HG03095 (cell line): Measurements from ENCODE around the gene SLF2.
A peak's percentile ranks its signal among the peaks of the same experiment; 100 is the strongest.

ENCODE experiments used
- ATAC-seq: cut with Tn5 transposase; IDR thresholded peaks from one replicate; pipeline ENCODE4 v1.9.1; 2021; ENCODE audit warnings: moderate library complexity; ENCODE audit not compliant: unreplicated experiment

The SLF2 gene, protein sequence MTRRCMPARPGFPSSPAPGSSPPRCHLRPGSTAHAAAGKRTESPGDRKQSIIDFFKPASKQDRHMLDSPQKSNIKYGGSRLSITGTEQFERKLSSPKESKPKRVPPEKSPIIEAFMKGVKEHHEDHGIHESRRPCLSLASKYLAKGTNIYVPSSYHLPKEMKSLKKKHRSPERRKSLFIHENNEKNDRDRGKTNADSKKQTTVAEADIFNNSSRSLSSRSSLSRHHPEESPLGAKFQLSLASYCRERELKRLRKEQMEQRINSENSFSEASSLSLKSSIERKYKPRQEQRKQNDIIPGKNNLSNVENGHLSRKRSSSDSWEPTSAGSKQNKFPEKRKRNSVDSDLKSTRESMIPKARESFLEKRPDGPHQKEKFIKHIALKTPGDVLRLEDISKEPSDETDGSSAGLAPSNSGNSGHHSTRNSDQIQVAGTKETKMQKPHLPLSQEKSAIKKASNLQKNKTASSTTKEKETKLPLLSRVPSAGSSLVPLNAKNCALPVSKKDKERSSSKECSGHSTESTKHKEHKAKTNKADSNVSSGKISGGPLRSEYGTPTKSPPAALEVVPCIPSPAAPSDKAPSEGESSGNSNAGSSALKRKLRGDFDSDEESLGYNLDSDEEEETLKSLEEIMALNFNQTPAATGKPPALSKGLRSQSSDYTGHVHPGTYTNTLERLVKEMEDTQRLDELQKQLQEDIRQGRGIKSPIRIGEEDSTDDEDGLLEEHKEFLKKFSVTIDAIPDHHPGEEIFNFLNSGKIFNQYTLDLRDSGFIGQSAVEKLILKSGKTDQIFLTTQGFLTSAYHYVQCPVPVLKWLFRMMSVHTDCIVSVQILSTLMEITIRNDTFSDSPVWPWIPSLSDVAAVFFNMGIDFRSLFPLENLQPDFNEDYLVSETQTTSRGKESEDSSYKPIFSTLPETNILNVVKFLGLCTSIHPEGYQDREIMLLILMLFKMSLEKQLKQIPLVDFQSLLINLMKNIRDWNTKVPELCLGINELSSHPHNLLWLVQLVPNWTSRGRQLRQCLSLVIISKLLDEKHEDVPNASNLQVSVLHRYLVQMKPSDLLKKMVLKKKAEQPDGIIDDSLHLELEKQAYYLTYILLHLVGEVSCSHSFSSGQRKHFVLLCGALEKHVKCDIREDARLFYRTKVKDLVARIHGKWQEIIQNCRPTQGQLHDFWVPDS

DNA sequence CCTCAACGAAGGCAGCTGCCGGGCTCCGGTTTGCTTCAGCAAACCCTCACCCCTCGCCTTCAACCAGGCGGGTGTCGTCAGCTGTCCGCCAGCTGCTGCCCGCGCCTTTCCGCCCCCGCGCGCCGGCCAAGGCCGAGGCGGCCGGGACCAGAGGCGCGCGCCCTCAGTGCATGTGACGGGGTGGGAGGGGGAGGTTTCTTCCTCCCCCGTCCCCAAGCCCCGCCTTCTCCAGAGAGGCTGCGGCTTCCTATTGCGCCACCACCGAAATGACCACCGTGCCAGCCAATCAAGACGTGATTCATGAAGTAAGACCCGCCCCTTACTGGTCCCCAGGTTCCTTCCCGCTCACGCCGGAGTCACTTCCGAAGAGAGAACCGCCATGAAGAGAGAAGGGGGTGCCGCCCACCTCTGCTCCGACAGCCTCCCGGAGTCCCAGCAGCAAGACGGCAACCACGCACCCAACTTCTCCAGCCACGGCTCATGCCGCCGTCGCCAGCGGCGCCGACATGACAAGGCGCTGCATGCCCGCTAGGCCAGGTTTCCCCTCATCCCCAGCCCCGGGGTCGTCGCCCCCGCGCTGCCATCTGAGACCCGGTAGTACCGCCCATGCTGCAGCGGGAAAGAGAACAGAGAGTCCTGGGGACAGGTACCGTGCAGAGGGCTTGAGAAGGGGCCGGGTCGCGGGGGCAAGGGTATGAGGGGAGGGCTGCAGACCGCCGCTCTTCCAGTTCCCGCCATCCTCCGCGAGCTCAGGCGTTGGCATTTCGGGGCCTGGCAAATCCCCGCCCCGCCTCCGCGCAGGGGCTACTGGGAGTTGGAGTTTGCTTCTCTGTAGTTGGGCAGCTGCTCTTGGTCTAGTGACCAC is at the start of gene SLF2:
TSS of gene SLF2 (plus strand) at position 359 of the 865 bp plus-strand sequence. CDS start at position 507, 148 bp downstream.
- peak; percentile 89 for ATAC-seq

DNA sequence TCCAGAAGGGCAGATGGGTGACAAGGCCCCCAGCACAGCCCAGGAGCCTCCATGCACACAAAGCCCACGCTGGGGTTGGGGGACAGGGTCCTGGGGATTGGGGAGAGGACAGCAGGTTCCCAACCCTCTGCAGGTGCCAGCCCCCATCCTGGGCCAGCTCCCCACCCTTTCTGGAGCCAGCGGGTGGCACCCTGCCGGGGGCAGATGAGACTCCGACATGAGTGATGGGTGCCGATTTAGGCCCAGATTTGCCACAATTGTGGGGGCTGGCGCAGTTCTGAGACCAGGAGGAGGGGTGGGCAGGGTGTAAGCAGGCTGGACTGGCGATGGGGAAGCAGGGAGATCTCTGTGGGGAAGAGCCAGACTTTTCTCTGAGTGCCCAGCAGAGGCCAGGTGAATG is 49.3 kb upstream of the SLF2 start:
- no peak for ATAC-seq

DNA sequence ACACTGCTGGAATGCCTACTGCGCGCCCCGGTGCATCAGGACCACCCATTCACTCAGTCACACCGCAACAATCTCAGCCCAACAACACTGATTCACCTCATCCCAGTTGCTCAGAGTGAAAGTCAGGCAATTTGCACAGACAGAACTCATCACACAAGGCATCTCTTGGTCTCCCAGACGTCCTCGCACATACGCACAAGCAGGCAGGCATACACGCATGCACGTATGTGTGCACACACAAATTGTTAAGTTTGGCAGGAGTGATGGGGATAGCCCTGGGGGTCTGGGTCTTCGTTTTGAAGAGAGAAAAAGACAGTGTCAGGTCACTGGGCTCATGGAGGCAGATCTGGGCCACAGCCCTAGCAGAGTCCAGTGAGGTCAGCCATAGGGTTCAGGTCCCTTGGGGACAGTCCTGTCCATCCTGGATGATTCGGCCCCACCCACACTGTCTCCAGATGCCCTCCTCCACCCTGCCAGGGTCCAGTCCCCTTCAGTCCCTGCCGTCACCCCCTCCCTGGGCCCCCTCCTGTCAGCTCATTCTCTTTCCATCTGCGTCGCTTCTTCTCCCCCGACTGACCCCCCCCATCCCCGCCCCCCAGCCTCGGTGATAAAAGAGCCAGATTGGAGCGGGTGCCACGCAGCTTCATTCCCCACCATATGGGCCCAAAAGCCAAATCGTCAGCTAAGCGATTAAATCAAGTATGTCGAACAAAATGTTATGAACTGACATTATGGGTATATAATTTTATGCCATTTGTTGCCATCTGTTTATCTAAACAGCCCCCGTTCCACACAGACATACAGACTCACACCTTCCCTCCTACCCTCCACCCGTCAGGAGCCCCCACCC is 48.5 kb upstream of the SLF2 start:
- no peak for ATAC-seq

DNA sequence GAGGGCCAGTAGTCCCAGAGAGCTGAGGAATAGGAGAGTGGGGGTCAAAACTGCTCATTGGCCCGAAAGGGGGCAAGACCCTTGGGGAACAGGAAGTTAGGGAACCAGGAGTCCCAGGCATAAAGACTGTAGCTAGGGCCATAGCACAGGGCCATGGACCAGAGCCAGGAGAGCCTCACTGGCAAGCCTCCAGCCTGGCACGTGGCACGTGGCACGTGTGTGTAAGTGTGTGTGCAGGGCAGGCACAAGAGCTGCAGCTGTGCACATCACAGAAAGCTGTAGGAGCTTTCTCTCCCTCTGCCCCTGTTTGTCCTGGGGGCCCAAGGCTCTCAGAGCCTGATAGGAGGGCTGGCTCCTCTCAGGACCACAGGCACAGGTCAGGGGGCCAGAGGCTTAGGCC is 47.8 kb upstream of the SLF2 start:
- ATAC-seq: no peak

DNA sequence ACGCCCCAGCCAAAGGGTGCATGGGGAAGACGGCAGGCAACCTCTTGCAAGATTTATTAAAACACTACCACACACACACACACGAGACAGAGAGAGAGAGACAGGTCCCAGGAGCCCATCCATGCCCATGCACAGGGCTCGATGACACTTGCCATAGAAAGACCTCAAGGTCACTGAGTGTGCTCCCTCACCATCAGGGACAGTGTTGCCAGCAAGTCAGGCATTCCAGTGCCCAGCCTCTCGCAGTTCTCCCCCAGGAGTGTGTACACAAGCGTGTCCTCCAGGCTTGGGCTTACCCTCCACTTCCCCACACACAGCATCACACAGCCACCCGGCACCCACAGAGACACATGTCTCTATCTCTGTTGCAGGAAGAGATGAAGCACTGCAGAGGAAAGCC is 46.8 kb upstream of the SLF2 start:
- ATAC-seq: no peak

DNA sequence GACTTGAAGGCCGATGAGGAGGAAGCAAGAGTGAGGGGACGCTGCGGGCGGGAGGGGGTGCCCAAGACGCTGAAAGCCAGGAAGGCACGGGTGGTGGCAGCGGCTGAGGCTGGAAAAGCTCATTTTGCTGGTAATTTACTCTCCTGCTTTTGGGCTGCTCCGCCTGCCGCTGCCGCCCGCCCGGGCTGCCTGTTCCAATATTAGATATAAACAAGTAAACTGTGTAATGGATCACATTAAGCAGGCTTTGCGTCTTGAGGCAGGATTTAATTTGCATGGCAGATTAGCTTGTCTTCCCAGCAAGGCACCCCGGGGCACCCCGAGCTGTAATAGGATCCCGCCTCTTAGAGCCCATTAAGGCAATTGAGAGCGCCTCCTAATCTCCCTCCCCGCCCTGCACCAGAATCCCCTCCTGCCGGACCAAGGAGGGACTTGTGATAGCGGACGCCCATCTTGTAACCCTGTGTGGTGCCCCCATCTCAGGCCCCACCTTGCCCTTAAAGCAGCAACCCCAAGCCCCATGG is 46.1 kb upstream of the SLF2 start:
- ATAC-seq: no peak

DNA sequence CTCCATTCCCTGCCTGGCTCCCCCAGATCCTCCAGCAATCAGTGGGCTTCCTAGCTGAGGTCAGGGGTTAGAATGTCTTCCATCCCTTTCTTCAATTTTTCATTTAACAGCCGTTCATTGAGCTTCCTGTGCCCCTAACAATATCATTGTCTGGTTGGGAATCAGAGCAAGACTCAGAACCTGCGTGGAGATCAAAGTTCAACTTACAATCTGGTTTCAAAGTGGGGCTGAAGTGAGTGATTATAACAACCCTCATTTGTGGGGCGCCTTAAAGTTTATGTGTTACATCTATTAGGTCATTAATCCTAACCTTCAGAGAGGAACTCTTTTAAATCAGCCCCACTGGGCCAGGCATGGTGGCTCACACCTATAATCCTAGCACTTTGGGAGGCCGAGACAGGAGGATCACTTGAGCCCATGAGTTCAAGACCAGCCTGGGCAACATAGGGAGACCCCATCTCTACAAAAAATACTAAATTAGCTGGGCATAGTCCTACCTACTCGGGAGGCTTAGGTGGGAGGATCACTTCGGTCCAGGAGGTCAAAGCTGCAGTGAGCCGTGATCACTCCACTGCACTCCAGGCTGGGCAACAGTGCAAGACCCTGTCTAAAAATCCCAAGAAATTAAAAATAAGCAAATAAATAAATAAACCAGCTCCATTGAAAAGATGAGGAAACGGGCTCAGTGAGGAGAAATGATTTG is 45.4 kb upstream of the SLF2 start:
- ATAC-seq: no peak

DNA sequence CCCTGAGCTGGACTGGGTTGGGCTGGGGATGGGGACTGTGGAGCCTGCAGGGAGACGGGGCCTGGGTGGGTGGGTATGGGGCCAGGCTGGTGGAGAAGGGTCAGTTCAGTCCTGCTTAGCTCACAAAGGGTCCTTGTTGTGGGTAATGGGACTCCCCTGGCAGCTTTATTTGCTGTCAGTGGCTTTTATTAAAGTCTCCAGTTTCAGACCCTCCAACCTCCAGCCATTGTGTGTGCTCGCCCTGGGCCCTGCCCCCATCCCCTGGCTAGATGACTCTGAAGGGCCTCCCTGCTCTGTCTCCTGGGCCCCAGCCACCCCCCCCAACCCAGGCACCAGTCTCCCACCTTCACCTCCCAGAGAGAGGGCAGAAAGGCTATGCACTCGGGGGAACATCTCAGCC is 44.4 kb upstream of the SLF2 start:
- no peak for ATAC-seq

DNA sequence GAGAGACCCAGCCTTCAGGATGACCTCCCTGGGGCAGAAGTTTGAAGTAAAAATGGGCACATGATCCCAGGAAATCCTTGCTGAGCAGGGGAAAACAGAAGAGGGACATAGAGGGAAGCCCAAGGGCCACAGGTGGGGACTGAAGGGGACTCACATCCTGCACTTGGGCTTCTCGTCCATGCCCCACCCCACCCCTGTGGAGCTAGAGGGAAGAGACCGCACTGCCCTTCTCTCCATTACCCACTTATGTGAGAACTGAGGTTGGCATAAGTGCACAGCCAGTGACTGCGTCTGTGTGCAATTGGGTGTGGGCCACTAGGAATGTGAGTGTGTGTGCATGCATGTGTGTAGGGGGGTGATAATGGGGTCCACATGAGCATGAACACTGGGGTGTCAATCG is 43.4 kb upstream of the SLF2 start:
- no peak for ATAC-seq

DNA sequence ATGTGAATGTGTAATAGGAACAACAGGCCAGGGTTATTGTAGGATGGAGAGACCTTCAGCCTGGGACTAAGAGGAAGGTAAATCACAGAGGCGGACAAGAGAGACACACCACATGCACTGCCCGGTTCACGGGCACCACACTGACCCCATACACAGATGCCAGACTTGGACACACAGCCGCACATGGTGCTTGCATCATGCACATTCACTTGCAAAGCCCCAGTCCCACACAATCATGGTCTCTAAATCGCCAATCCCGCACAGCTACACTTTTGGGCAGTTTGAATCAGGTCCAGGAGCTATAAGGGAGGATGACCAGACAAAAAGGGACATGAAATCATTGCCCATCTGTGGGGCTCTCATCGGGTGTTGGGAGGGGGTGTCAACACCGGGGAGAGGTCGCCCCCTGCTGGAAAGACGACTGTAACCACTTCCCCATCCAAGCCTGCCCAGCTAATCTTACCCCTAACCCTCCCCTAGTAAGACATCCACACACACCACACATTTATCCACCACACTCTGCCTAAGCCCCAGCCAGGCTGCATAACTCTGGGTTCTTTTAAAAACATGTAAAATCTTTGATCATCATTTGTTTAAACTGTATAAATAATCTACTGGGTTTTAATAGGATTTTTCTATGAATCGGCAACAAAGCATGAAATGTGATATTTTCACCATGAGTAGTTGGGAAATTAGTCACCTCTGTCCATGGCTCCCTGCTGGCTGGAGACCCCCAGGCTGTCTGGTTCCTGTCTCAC is 40.5 kb upstream of the SLF2 start:
- ATAC-seq: no peak

DNA sequence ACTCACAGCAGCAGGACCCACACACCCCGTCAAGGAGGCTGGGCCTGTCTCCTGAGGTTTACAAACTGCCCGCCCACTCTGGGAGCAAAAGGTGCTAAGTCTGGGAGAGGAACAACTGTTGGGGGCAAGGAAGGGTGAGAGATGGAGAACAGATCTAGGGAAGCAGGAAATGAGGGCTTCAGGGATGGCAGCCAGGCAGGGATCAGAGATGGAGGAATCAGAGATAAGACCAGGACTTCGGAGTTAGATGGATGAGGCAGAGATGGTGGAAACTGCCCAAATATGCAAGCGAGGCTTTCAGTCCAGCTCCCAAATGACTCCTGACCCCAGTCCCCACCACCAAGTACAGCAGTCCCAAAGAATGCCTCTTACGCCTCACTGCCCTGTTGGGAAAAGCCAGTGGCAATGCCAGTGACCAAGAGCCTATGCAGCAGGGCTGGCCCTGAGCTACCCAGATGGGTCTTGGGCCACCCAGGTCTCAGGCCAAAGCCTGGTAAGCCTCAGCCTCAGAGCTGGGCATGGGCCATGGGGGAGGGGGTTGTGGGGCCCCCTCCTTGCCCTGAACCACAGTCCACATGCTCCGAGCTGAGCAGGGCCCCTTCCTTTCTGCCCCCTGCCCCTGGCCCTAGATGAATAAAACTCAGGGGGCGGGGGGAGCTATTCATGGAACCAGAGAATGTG is 39.5 kb upstream of the SLF2 start:
- ATAC-seq: no peak

DNA sequence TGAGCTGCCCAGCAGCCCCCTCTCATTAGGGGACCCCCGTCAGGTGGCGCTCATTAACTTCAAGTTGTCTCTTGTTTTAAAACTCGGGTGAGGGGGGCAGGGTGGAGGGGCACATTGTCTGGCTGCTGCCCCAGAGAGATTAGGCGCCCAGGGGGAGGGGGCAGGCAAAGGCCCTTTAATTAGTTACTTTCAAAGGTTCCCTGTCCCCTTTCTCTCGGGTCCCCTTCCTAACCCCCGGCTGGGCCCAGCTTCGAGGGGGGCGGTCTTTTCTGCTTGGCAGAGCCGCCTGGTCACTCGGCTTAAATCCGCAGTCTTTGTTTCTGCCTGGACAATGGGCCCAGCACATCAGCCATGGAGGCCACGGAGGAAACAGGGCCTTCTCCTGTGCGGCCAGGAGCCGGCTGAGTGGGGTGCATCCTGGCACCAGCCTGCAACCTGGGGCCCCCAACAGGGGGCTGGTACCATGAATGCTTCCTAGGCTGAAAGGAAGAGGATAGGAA is 38.9 kb upstream of the SLF2 start:
- no peak for ATAC-seq

DNA sequence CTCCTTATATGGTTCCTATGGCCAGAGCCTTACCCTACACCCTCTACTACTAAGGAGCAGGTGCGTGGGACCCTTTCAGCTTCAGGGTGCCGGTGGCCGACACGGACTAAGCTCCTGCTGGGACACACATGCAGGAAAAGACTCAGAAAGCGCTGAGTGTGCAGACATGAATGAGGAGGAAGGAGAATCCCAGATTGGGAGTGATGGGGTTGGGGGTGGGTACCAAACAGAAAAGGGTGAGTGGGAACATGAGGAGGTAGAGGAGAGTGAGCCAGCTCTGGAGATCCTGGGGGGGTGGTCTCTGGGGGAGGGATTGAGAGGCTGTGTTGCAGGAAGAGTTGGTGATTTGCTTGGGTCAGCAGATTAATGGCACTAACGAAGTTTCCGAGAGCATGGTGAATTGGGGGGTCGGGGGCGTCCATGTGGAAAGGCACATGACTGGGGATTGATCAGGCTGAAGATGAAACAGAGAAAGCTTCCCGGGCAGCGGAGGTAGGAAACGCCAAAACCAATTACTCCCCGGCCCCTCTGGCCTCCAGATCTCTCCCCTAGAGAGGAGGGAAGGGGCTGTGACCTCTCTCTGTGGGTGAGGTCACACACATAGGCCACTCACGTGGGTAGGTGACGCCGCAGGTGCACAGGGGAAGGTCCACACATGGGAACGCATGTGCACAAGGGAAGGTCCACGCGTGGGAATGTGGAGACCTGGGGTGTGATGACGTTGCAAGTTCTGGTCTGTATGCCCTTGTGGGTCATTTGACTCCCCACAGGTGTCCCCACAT is 37.9 kb upstream of the SLF2 start:
- no peak for ATAC-seq

DNA sequence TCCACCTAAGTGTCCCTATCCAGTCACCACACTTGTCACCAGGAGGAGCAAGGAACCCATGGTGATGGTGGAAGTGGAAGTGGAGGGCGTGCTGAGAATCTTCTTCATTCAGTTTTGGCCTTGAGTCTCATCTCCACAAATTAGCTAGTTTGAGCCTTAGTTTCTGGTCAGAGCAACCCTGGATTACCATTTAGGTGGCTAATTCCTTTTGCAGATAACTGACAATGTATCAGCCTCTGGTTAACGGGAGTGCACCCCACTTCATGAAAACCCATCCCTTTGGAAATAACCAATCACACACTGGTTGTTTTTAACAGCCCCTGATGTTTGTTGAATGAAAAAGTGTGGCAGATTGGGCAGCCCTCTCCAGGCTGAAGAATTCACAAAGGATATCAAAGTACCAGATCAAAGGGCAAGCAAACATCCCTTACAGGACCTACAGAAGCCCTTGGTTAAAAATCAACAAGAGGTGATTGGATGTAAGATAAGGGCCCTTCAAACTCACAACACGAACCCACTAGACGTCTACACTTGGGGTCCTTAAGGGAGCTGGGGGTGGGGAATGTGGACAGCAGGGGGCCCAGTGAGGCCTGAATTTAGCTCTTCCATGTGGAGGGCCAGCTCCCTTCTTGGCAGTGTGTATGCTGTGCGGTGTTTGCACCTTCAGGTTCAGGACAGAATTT is 37.1 kb upstream of the SLF2 start:
- ATAC-seq: no peak

DNA sequence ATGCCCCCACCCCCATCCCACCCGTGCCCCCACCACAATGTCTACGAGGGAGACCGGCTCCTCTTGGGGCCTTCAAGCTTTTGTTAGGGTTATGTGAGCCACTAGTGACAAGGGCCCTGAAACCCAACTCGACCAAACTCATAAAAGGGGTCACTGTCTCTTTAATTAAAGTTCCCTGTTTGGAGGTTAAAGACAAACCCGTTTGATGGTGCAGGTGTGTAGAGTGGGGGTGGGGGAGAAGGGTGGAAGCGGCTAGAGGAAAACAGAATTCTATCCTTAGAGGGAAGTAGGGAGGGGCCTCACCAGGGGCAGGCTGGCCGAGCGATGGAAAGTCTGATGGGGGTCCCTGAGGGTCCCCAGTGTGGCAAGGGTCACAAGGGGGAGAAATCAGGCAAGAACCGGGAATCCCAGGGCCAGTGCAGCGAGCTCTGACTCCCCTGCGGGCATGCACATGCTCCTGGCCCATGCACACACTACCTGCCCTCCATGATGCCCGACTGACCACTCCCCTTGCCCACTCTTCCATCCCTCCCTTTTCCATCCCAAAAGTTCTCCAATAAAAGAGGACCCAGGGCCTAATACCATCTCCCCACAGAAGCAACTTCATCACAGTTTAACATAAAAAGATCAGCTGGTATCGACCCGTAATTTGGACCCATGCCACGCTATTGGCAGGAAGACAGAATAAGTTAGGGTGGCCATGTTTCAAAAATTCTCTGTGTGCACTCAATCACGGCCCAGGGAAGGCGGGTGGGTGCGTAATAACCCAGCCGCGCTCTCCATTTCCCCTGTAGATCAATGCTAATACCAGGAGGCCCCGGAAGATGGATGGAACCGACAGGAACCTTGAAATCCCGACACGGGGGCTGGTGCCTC is 35.9 kb upstream of the SLF2 start:
- ATAC-seq: no peak
